Endodermal cell (in vitro differentiated cells): ENCODE data around the gene CALHM6. TPM values are rescaled to one million over a fixed set of nuclear protein-coding genes. Genes with fewer than 3 reads are reported as not detected.

ENCODE experiments used
- DNase-seq: peaks from one replicate; pipeline ENCODE4 v3.0.0-alpha.2; 2017
- H3K27ac ChIP-seq: 2 replicates; pipeline ENCODE4 v1.5.1; 2013; ENCODE audit warnings: mild to moderate bottlenecking, low read depth, low read length, moderate library complexity
- H3K27me3 ChIP-seq: 2 replicates; pipeline ENCODE4 v1.6.1; 2013; ENCODE audit warnings: mild to moderate bottlenecking, low read length, moderate library complexity; ENCODE audit not compliant: insufficient read depth, control insufficient read depth, poor library complexity, severe bottlenecking
- H3K36me3 ChIP-seq: 2 replicates; pipeline ENCODE4 v1.7.0; 2013; ENCODE audit warnings: mild to moderate bottlenecking, low read length, moderate library complexity; ENCODE audit not compliant: control insufficient read depth, insufficient read depth
- H3K4me1 ChIP-seq: one replicate; pipeline ENCODE4 v1.7.0; 2013; ENCODE audit warnings: low read length; ENCODE audit not compliant: control insufficient read depth, insufficient read depth
- H3K4me3 ChIP-seq: 2 replicates; pipeline ENCODE4 v1.5.1; 2013; ENCODE audit warnings: mild to moderate bottlenecking, low read length, moderate library complexity
- H3K9ac ChIP-seq: 2 replicates; pipeline ENCODE4 v1.6.1; 2013; ENCODE audit warnings: mild to moderate bottlenecking, low read length, moderate library complexity; ENCODE audit not compliant: poor library complexity, severe bottlenecking; ENCODE audit errors: extremely low read depth
- H3K9me3 ChIP-seq: 2 replicates; pipeline ENCODE4 v1.6.1; 2013; ENCODE audit warnings: mild to moderate bottlenecking, low read length, moderate library complexity; ENCODE audit not compliant: control insufficient read depth
- H3K27ac Mint-ChIP-seq: 2 replicates; pipeline ENCODE4 v1.8.0; 2020; ENCODE audit warnings: mixed read lengths
- H3K27me3 Mint-ChIP-seq: 2 replicates; pipeline ENCODE4 v1.8.0; 2021; ENCODE audit warnings: mild to moderate bottlenecking, mixed read lengths; ENCODE audit not compliant: insufficient read depth
- H3K36me3 Mint-ChIP-seq: 2 replicates; pipeline ENCODE4 v1.8.0; 2020; ENCODE audit warnings: low read depth, mixed read lengths
- H3K4me1 Mint-ChIP-seq: 2 replicates; pipeline ENCODE4 v1.8.0; 2020; ENCODE audit warnings: mixed read lengths
- H3K4me3 Mint-ChIP-seq: 2 replicates; pipeline ENCODE4 v1.8.0; 2020; ENCODE audit warnings: mild to moderate bottlenecking, moderate library complexity, mixed read lengths
- H3K9me3 Mint-ChIP-seq: 2 replicates; pipeline ENCODE4 v1.8.0; 2020; ENCODE audit warnings: mild to moderate bottlenecking, mixed read lengths
- CTCF ChIP-seq: fragments of 200-600 bp; sonication (generic); conservative IDR thresholded peaks from 2 replicates; pipeline ENCODE4 v1.5.0; 2021; ENCODE audit warnings: antibody characterized with exemption, mild to moderate bottlenecking
- WGBS, 2 experiments: methylation state at CpG; one replicate each; pipeline versions ENCODE4 v1.1.5 to v1.1.7; 2013; ENCODE audit warnings: missing lambda C conversion rate in 2 of 2, mixed read lengths in 1 of 2; ENCODE audit not compliant: insufficient coverage in 1 of 2, insufficient read length in 1 of 2; 5-methylcytosine and 5-hydroxymethylcytosine counted together
- total RNA-seq, 2 donors: library from RNA; stranded (reverse); fragmentation: NEBNext Ultra II Directional in 1 of 2; extraction: Animal tissue kit (Norgen Biotek cat#: 25700) in 1 of 2; gene quantifications; 2 replicates in 1 of 2; 3 replicates in 1 of 2; pipeline ENCODE4 v1.2.1, GENCODE V29; 2021

Gene CALHM6
- total RNA-seq, 2 donors from 2014 or later = 0.95 TPM; not detected in 1

- Mint-ChIP-seq H3K36me3 (no peaks in the 10 kb centered on the region), H3K27me3 (no peaks in the 10 kb centered on the region), H3K4me1 (peaks cover 3% of the 10 kb centered on the region), H3K9me3 (no peaks in the 10 kb centered on the region), H3K27ac (no peak overlapping the region), H3K4me3 (no peak overlapping the region)
- Histone ChIP-seq H3K36me3 (no peaks in the 10 kb centered on the region), H3K27ac (no peak overlapping the region), H3K4me3 (no peak overlapping the region), H3K4me1 (no peaks in the 10 kb centered on the region), H3K9ac (no peak overlapping the region), H3K9me3 (no peaks in the 10 kb centered on the region), H3K27me3 (no peaks in the 10 kb centered on the region)
- TF ChIP-seq CTCF = no peak
- DNase-seq = no peak
- 92 to 96% methylated on average over 5 to 7 of the region's 9 CpGs for WGBS, 2 experiments
These were observed 10.1 kb upstream of the CALHM6 start for GRCh38 chr6:116450769-116451740.

- Mint-ChIP-seq H3K4me3 (no peak overlapping the region), H3K4me1 (peaks cover 3% of the 10 kb centered on the region), H3K36me3 (no peaks in the 10 kb centered on the region), H3K9me3 (no peaks in the 10 kb centered on the region), H3K27ac (no peak overlapping the region), H3K27me3 (no peaks in the 10 kb centered on the region)
- Histone ChIP-seq H3K27ac (no peak overlapping the region), H3K27me3 (no peaks in the 10 kb centered on the region), H3K36me3 (no peaks in the 10 kb centered on the region), H3K9ac (no peak overlapping the region), H3K4me3 (no peak overlapping the region), H3K9me3 (no peaks in the 10 kb centered on the region), H3K4me1 (no peaks in the 10 kb centered on the region)
- TF ChIP-seq CTCF = no peak
- no peak for DNase-seq
These were observed 9.3 kb upstream of the CALHM6 start for GRCh38 chr6:116451916-116452315.

GRCh38 chr6:116452531-116452930 lies 8.6 kb upstream of the CALHM6 start:
- no peak for DNase-seq
- Histone ChIP-seq H3K4me1 (no peaks in the 10 kb centered on the region), H3K9ac (no peak overlapping the region), H3K4me3 (no peak overlapping the region), H3K9me3 (no peaks in the 10 kb centered on the region), H3K27ac (no peak overlapping the region), H3K36me3 (no peaks in the 10 kb centered on the region), H3K27me3 (no peaks in the 10 kb centered on the region)
- Mint-ChIP-seq H3K27ac (no peak overlapping the region), H3K4me3 (no peak overlapping the region), H3K9me3 (no peaks in the 10 kb centered on the region), H3K36me3 (no peaks in the 10 kb centered on the region), H3K4me1 (peaks cover 3% of the 10 kb centered on the region), H3K27me3 (peaks cover 2% of the 10 kb centered on the region)
- TF ChIP-seq CTCF = no peak
- 92 to 100% methylated on average over 1 to 2 of the region's 2 CpGs for WGBS, 2 experiments
